ENCODE results near the gene WDR93. TPM values are rescaled to one million over a fixed set of nuclear protein-coding genes. Genes with fewer than 3 reads are reported as not detected.

The WDR93 gene
- total and polyA plus RNA-seq, 2 experiments from 2014 or later = 0.13 TPM; not detected in 1

DNA sequence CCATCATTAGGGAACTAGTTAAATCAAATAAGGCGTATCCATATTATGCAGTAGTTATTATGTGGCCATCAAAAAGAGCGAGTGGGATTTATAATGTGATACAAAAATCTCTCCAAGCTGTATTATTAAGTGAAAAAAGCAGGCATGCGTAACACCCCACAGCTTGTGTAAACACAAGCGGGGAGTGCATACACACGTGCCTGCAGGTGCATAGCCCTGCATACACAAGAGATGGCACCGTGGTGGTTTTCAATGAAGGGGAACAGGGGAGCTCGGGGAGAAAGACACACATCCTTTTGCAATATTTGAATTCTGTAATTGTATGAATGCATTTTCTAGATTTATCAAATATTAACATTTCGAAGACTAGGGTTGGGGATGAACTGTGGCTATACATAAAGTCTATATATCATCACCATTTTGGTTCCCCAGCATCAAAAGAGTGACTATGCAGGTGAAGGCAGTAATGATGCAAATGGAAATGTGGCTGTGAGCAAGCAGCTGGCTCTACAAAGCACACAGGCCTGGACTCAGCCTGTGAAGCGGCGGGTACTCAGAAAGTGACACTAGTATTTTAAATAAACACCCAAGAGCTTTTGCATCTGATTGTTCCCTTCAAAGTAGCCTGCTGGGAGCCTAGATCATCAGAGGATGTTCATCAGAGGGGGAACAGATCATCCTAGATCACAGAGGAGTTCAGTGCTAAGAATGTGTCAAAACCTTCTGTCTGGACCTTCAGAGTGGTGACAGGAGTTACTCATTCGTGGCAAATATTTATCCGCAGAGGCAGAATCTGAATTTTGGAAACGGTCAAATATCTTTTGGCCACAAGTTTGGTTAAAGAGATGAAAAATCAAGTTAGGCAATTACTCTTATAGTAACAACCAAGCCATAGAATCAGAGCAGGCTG, 25.9 kb upstream of the WDR93 start:
- Histone ChIP-seq H3K9me2 (replicated peaks; ENCODE audit: insufficient read depth) (no peaks in the 10 kb centered on the region), H3K27ac (no peak overlapping the region), H3K4me2 (peak overlapping the region; percentile 84), H3K9me3 (ENCODE audit: low read depth) (no peaks in the 10 kb centered on the region), H3K4me1 (ENCODE audit: insufficient read depth) (peaks cover 12% of the 10 kb centered on the region), H4K20me1 (ENCODE audit: insufficient read depth, poor library complexity, severe bottlenecking) (no peaks in the 10 kb centered on the region), H3K4me3 (no peak overlapping the region), H3K27me3 (no peaks in the 10 kb centered on the region), H3K79me2 (no peaks in the 10 kb centered on the region), H2AFZ (peak overlapping the region; percentile 97), H3K36me3 (replicated peaks; ENCODE audit: insufficient read depth, low read depth) (no peaks in the 10 kb centered on the region)
- DNase-seq (ENCODE audit: low spot score) = no peak
- 85% methylated on average over 13 of the region's 13 CpGs for WGBS (ENCODE audit: low lambda C conversion rate, missing lambda C conversion rate)
- TF ChIP-seq, protein P1, sequence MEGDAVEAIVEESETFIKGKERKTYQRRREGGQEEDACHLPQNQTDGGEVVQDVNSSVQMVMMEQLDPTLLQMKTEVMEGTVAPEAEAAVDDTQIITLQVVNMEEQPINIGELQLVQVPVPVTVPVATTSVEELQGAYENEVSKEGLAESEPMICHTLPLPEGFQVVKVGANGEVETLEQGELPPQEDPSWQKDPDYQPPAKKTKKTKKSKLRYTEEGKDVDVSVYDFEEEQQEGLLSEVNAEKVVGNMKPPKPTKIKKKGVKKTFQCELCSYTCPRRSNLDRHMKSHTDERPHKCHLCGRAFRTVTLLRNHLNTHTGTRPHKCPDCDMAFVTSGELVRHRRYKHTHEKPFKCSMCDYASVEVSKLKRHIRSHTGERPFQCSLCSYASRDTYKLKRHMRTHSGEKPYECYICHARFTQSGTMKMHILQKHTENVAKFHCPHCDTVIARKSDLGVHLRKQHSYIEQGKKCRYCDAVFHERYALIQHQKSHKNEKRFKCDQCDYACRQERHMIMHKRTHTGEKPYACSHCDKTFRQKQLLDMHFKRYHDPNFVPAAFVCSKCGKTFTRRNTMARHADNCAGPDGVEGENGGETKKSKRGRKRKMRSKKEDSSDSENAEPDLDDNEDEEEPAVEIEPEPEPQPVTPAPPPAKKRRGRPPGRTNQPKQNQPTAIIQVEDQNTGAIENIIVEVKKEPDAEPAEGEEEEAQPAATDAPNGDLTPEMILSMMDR (IDR thresholded peaks at IDR 0.05; ENCODE audit: poor library complexity) = no peak
- no peak for TF ChIP-seq EZH2phosphoT487 (IDR thresholded peaks at IDR 0.05; ENCODE audit: low read depth, severe bottlenecking, unreplicated experiment)
- no peak for TF ChIP-seq EZH2 (IDR thresholded peaks at IDR 0.05; ENCODE audit: borderline replicate concordance)

DNA sequence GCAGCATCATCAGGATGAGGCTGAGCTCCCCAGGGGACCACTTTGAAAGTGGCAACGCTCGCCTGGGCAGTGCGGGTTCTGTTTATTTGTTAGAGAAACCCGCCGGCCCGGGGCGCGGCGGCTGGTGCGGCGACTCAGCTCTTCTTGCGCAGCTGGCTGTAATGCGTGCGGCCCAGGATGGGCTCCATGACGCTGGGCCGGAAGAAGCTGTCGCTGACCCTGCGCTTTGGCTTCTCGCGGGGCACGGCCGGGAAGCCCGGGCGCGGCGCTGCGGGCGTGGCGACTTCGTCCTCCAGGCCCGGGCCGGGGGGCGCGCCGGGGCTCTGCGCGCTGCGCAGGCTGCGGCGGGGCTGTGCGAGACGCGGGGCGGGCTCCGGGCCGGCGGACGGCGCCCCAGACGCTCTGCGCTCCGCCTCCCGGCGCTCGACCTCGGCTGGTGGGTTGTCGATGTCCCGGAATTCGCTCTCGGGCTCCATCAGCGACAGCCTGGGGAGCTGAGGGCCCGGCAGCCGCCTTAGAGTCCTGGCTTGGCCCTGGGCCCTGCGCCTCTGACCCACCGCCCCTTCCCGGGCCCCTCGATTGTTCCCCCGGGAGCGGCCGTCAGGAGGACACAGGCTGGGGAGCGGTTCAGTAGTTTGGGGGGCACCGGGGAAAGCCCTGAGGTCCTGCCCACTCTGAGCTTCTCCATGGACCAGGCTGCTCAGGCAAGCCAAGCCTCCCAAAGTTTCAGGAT, 25.0 kb upstream of the WDR93 start:
- no peaks in the 10 kb centered on the region for H3K27me3 ChIP-seq
- H4K20me1 ChIP-seq (ENCODE audit: insufficient read depth, poor library complexity, severe bottlenecking) = no peaks in the 10 kb centered on the region
- TF ChIP-seq EZH2 (IDR thresholded peaks at IDR 0.05; ENCODE audit: borderline replicate concordance) (no peak), EZH2phosphoT487 (IDR thresholded peaks at IDR 0.05; ENCODE audit: low read depth, severe bottlenecking, unreplicated experiment) (no peak)
- TF ChIP-seq, protein P1 (IDR thresholded peaks at IDR 0.05; ENCODE audit: poor library complexity) = no peak
- no peaks in the 10 kb centered on the region for H3K36me3 ChIP-seq (replicated peaks; ENCODE audit: insufficient read depth, low read depth)
- peak overlapping the region; percentile 79 for H3K27ac ChIP-seq
- H3K9me2 ChIP-seq (replicated peaks; ENCODE audit: insufficient read depth) = no peaks in the 10 kb centered on the region
- H3K4me3 ChIP-seq = no peak overlapping the region
- peak; percentile 74 for DNase-seq (ENCODE audit: low spot score)
- H2AFZ ChIP-seq = peak overlapping the region; percentile 97
- H3K4me2 ChIP-seq = peak overlapping the region; percentile 84
- H3K79me2 ChIP-seq = no peaks in the 10 kb centered on the region
- H3K4me1 ChIP-seq (ENCODE audit: insufficient read depth) = peaks cover 12% of the 10 kb centered on the region
- H3K9me3 ChIP-seq (ENCODE audit: low read depth) = no peaks in the 10 kb centered on the region
- WGBS (ENCODE audit: low lambda C conversion rate, missing lambda C conversion rate) = 10% methylated on average over 39 of the region's 72 CpGs

DNA sequence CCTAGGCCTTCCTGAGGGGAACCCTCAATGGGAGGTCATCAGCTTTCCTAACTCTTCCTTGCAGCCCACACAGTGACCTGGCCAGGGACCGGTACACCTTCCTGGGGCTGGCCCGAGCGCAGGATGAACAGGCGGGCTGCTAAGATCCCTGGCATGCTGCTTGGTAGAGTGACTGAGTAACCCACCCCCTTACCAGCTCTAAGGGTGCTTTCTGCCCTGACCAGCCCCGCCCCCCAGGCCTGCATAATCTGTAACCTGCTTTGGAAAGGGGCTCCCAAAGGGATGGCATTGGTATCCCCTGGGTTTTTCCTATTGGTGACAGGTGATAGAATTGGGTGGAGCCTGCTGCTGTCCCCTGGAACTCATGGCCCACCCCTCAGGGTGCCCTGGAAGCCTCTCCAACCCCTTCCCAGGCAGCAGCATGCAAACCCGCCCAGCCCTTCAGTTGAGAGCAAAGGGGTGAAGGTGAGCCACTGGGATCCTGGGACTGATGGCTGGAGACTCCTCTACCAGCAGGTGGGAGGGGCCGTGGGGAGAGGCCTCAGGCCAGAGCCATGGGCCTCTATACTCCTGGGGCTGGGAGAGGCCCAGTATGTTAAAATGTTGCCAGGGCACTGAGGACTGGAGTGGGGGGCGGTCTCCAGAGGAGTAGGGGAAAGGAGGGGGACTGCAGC, 24.3 kb upstream of the WDR93 start:
- Histone ChIP-seq H3K36me3 (replicated peaks; ENCODE audit: insufficient read depth, low read depth) (no peaks in the 10 kb centered on the region), H4K20me1 (ENCODE audit: insufficient read depth, poor library complexity, severe bottlenecking) (no peaks in the 10 kb centered on the region), H3K27me3 (no peaks in the 10 kb centered on the region), H3K4me3 (no peak overlapping the region), H2AFZ (peak overlapping the region; percentile 97), H3K27ac (peak overlapping the region; percentile 79), H3K4me2 (peak overlapping the region; percentile 84), H3K9me2 (replicated peaks; ENCODE audit: insufficient read depth) (no peaks in the 10 kb centered on the region), H3K4me1 (ENCODE audit: insufficient read depth) (peaks cover 12% of the 10 kb centered on the region), H3K9me3 (ENCODE audit: low read depth) (no peaks in the 10 kb centered on the region), H3K79me2 (no peaks in the 10 kb centered on the region)
- no peak for DNase-seq (ENCODE audit: low spot score)
- 91% methylated on average over 8 of the region's 8 CpGs for WGBS (ENCODE audit: low lambda C conversion rate, missing lambda C conversion rate)
- no peak for TF ChIP-seq EZH2phosphoT487 (IDR thresholded peaks at IDR 0.05; ENCODE audit: low read depth, severe bottlenecking, unreplicated experiment)
- TF ChIP-seq, protein P1 (IDR thresholded peaks at IDR 0.05; ENCODE audit: poor library complexity) = no peak
- TF ChIP-seq EZH2 (IDR thresholded peaks at IDR 0.05; ENCODE audit: borderline replicate concordance) = no peak
